Stomach smooth muscle (tissue), 2 donors: ENCODE results near the gene FADS2.

Experiments used
- H3K27ac ChIP-seq: one replicate; pipeline ENCODE4 v1.7.0; 2013; ENCODE audit warnings: mild to moderate bottlenecking, low read length, inconsistent platforms
- H3K27me3 ChIP-seq, 2 donors: one replicate each; pipeline ENCODE4 v1.7.0; 2013; ENCODE audit warnings: low read length in 2 of 2; ENCODE audit not compliant: insufficient read depth in 2 of 2, control insufficient read depth in 1 of 2
- H3K36me3 ChIP-seq, 2 donors: one replicate each; pipeline ENCODE4 v1.7.0; 2013; ENCODE audit warnings: low read length in 2 of 2; ENCODE audit not compliant: control insufficient read depth in 2 of 2, insufficient read depth in 2 of 2
- H3K4me1 ChIP-seq: one replicate; pipeline ENCODE4 v1.7.0; 2013; ENCODE audit warnings: low read length; ENCODE audit not compliant: control insufficient read depth, insufficient read depth
- H3K4me3 ChIP-seq, 2 donors: one replicate each; pipeline ENCODE4 v1.7.0; 2013; ENCODE audit warnings: low read length in 2 of 2
- H3K9ac ChIP-seq, 2 donors: one replicate each; pipeline ENCODE4 v1.7.0; 2013; ENCODE audit warnings: low read length in 2 of 2, mild to moderate bottlenecking in 1 of 2
- H3K9me3 ChIP-seq, 2 donors: one replicate each; pipeline ENCODE4 v1.7.0; 2013; ENCODE audit warnings: low read length in 2 of 2; ENCODE audit not compliant: control insufficient read depth in 2 of 2
- donor health status: healthy.
- donor health status: Pancreatic carcinoma.

The FADS2 gene

GRCh38 chr11:61838501-61838900, 10.4 kb downstream of the FADS2 start:
- no peaks in the 10 kb centered on the region for H3K27me3 ChIP-seq
- H3K36me3 ChIP-seq, result peaks cover 0 to 11% of the 10 kb centered on the region in 2 donors
- no peak overlapping the region for H3K27ac ChIP-seq
- no peaks in the 10 kb centered on the region for H3K9me3 ChIP-seq
- H3K9ac ChIP-seq, result no peak overlapping the region
- no peak overlapping the region for H3K4me3 ChIP-seq
- H3K4me1 ChIP-seq, result peaks cover 4% of the 10 kb centered on the region

GRCh38 chr11:61838921-61839320, 10.8 kb downstream of the FADS2 start:
- no peak overlapping the region for H3K27ac ChIP-seq
- no peak overlapping the region for H3K9ac ChIP-seq
- H3K4me3 ChIP-seq, result no peak overlapping the region
- peaks cover 0 to 11% of the 10 kb centered on the region in 2 donors for H3K36me3 ChIP-seq
- no peaks in the 10 kb centered on the region for H3K9me3 ChIP-seq
- peaks cover 4% of the 10 kb centered on the region for H3K4me1 ChIP-seq
- H3K27me3 ChIP-seq, result no peaks in the 10 kb centered on the region

DNA sequence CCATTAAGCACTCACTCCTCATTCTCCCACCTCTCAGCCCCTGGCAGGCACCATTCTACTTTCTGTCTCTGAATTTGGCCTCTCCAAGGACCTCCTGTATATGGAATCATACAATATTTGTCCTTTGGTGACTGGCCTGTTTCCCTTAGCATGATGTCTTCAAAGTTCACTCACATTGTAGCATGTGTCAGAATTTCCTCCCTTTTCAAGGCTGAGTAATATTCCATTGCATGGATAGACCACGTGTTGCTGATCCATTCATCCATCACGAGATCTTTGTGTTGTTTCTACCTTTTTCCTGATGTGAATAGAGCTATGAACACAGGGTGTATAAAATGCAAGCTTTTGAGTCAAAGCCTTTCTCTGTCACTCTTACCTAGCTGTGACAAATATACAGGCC, 11.6 kb downstream of the FADS2 start:
- Histone ChIP-seq H3K4me1 (peaks cover 4% of the 10 kb centered on the region), H3K4me3 (no peak overlapping the region), H3K27me3 (no peaks in the 10 kb centered on the region), H3K9ac (no peak overlapping the region), H3K27ac (no peak overlapping the region), H3K36me3 (peaks cover 0 to 11% of the 10 kb centered on the region in 2 donors), H3K9me3 (no peaks in the 10 kb centered on the region)

- Histone ChIP-seq H3K9ac (no peak overlapping the region), H3K27me3 (no peaks in the 10 kb centered on the region), H3K4me1 (peaks cover under 1% of the 10 kb centered on the region), H3K27ac (no peak overlapping the region), H3K4me3 (no peak overlapping the region), H3K36me3 (peaks cover 0 to 11% of the 10 kb centered on the region in 2 donors), H3K9me3 (no peaks in the 10 kb centered on the region)
These were observed 12.3 kb downstream of the FADS2 start for GRCh38 chr11:61840371-61840770.

GRCh38 chr11:61841636-61842527, 13.8 kb downstream of the FADS2 start:
- Histone ChIP-seq H3K9ac (no peak overlapping the region), H3K27ac (no peak overlapping the region), H3K4me1 (no peaks in the 10 kb centered on the region), H3K9me3 (no peaks in the 10 kb centered on the region), H3K4me3 (no peak overlapping the region), H3K27me3 (no peaks in the 10 kb centered on the region), H3K36me3 (peaks cover 0 to 11% of the 10 kb centered on the region in 2 donors)

DNA sequence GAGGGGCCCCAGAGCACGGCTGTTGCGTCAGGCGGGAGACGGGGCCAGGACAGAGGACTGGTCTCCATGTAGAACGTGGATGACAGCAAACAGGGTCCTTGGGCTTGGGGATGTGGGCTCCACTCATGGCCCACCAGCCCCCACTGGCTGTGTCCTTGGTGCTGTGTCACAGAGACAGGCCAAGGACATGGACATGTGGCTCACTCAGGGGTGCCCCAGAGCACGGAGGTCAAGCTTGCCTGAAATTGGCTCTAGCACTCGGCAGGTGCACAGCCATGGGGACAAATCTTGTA, 14.4 kb downstream of the FADS2 start:
- H3K36me3 ChIP-seq, result peaks cover 0 to 11% of the 10 kb centered on the region in 2 donors
- no peak overlapping the region for H3K27ac ChIP-seq
- H3K9me3 ChIP-seq, result no peaks in the 10 kb centered on the region

DNA sequence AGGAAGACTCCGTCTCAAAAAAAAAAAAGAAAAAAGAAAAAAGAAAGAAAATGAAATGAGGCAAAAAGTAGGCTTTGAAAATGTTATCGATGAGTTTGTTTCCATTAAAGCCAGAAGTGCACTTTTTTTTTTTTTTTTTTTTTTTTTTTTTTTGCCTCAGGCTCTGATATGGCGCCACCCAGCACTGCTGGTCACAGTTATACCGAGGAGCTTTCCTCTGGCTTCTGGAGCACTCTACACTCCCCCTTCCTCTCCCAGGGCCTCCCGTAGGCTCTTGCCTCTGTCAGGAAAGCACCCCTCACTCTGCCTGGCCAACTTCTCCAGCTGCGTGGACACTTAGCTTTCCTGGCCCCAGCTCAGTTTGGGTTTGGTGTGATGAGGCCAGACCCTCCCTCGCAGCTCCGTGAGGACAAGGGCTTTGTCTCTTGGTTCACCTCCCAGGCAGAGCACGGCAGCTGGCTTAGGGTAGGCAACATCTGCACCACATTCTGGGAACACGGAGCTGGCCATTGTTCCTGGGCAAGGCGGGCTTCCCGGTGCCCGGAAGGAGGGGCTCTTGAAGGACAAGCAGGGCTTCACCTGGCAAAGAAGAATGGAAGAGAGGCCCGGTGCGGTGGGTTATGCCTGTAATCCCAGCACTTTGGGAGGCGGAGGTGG, 16.9 kb downstream of the FADS2 start:
- Histone ChIP-seq H3K9me3 (no peaks in the 10 kb centered on the region), H3K36me3 (peaks cover 0 to 18% of the 10 kb centered on the region in 2 donors), H3K27me3 (no peaks in the 10 kb centered on the region), H3K4me3 (no peak overlapping the region), H3K9ac (no peak overlapping the region), H3K27ac (no peak overlapping the region), H3K4me1 (no peaks in the 10 kb centered on the region)

More for the DNA sequence above, 14.4 kb downstream of the FADS2 start:
- H3K27me3 ChIP-seq, result no peaks in the 10 kb centered on the region
- H3K9ac ChIP-seq, result no peak overlapping the region
- no peaks in the 10 kb centered on the region for H3K4me1 ChIP-seq
- no peak overlapping the region for H3K4me3 ChIP-seq

DNA sequence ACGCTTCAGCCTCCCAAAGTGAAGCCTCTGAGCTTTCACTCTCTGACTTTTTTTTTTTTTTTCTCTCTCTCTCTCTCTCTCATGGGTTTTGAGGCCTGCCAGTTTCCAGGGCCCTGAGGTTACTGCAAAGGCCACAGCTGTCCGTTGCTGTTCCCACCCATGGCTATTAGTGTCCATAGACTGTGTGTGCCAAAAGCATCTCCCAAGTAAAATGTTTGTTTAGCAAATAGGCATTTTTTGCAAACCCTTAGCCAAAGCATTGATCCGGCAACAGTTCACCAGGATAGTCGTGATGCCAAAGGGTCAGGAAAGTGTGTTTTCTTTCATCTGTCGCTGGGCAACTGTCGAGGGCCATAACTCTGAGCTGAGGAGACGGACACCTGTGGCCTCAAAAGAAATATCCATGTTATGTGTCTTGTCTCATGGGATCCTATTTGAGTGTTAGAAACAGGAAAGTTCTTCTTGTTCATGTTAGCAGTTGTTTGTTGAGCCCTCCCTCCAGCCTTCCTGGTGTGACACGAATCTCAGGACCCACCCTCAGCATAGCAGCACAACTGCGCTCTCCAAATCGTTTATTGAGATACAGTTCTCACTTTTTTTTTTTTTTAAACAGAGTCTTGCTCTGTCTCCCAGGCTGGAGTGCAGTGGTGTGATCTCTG, 18.4 kb downstream of the FADS2 start:
- Histone ChIP-seq H3K27me3 (no peaks in the 10 kb centered on the region), H3K36me3 (peaks cover 0 to 14% of the 10 kb centered on the region in 2 donors), H3K9ac (no peak overlapping the region), H3K27ac (no peak overlapping the region), H3K4me1 (no peaks in the 10 kb centered on the region), H3K9me3 (no peaks in the 10 kb centered on the region), H3K4me3 (no peak overlapping the region)

DNA sequence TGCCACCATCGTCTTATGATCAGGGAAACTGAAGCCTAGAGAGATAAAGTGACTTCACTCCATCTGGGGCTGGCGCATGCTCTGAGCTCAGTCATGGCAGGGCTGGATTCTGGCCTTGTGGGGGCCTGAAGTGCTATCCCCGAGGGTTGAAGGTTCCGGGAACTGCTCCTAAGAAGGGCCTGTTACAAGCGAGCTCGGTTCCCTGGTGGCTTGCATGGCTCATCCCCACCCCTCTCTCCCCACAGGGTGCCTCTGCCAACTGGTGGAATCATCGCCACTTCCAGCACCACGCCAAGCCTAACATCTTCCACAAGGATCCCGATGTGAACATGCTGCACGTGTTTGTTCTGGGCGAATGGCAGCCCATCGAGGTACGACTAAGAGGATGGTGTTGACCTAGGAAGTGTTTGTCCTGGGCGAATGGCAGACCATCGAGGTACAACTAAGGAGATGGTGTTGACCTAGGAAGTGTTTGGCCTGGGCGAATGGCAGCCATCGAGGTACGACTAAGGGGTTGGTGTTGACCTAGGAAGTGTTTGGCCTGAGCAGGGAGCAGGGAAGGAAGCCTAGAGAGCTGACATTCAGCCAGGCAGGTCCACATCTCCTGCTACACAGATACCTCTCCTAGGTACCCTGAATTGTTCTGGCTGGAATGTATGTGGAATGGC, 19.9 kb downstream of the FADS2 start:
- H3K36me3 ChIP-seq, result peaks cover 0 to 7% of the 10 kb centered on the region in 2 donors

DNA sequence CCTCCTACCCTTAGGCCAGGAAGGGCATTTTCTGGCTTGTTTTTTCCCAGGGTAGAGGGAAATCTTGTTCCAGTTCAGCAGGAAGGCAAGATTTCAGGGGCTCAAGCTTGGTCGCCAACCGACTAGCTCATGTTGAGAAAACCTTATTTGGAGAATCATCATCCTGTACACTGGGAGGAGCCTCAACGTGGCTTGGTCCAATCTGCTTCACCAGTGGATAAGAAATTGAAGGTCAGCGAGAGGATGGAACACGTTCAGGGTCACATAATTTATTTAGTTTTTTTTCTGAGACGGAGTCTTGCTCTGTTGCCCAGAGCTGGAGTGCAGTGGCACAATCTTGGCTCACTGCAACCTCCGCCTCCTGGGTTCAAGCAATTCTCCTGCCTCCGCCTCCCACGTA, 20.5 kb downstream of the FADS2 start:
- Histone ChIP-seq H3K4me1 (no peaks in the 10 kb centered on the region), H3K9ac (no peak overlapping the region), H3K4me3 (no peak overlapping the region), H3K9me3 (no peaks in the 10 kb centered on the region), H3K27me3 (no peaks in the 10 kb centered on the region), H3K36me3 (peaks cover 0 to 7% of the 10 kb centered on the region in 2 donors), H3K27ac (no peak overlapping the region)

More for the DNA sequence above, 19.9 kb downstream of the FADS2 start:
- H3K27me3 ChIP-seq, result no peaks in the 10 kb centered on the region
- H3K4me3 ChIP-seq, result no peak overlapping the region
- H3K9me3 ChIP-seq, result no peaks in the 10 kb centered on the region
- no peak overlapping the region for H3K27ac ChIP-seq
- H3K9ac ChIP-seq, result no peak overlapping the region
- no peaks in the 10 kb centered on the region for H3K4me1 ChIP-seq
